Activated T-helper 1 cell treated with Interleukin-2 at 50 U/mL for 16 hours (primary cell): Measurements from ENCODE around the gene RC3H1.

Source experiments
- DNase-seq: peaks from one replicate; pipeline ENCODE4 v3.0.0-alpha.2; 2020; ENCODE audit warnings: low read depth

The RC3H1 gene

GRCh38 chr1:173886746-173887611 lies 135.2 kb downstream of the RC3H1 start:
- no peak for DNase-seq

GRCh38 chr1:173884701-173885100 lies 137.5 kb downstream of the RC3H1 start:
- DNase-seq = no peak
